Transverse colon (tissue), 4 donors: ENCODE results near the gene ZBTB7C.

ENCODE experiments used
- EP300 ChIP-seq: sonication (generic); formaldehyde crosslinking; IDR thresholded peaks from one replicate; pipeline ENCODE4 v1.6.1; 2017; ENCODE audit warnings: antibody characterized with exemption, low read depth
- POLR2A ChIP-seq: fragments of 450-650 bp; IDR thresholded peaks from one replicate; pipeline ENCODE4 v1.6.1; 2016; ENCODE audit warnings: antibody characterized with exemption, mild to moderate bottlenecking, moderate library complexity
- POLR2AphosphoS5 ChIP-seq, 3 donors: sonication (generic); formaldehyde crosslinking; IDR thresholded peaks; one replicate each; pipeline ENCODE4 v1.6.1; 2016; ENCODE audit warnings: antibody characterized with exemption in 3 of 3
- TF ChIP-seq, protein P1 (sequence below), 5 experiments: fragments of 200-600 bp in 3 of 5; fragments of 450-650 bp in 2 of 5; sonication (generic) in 3 of 5; IDR thresholded peaks; 1 replicate in 2 of 5; 2 replicates in 3 of 5; pipeline ENCODE4 v1.5.1; 2016 to 2017; ENCODE audit warnings: antibody characterized with exemption in 5 of 5, inconsistent platforms in 3 of 5, mild to moderate bottlenecking in 2 of 5, moderate library complexity in 1 of 5

DNA sequence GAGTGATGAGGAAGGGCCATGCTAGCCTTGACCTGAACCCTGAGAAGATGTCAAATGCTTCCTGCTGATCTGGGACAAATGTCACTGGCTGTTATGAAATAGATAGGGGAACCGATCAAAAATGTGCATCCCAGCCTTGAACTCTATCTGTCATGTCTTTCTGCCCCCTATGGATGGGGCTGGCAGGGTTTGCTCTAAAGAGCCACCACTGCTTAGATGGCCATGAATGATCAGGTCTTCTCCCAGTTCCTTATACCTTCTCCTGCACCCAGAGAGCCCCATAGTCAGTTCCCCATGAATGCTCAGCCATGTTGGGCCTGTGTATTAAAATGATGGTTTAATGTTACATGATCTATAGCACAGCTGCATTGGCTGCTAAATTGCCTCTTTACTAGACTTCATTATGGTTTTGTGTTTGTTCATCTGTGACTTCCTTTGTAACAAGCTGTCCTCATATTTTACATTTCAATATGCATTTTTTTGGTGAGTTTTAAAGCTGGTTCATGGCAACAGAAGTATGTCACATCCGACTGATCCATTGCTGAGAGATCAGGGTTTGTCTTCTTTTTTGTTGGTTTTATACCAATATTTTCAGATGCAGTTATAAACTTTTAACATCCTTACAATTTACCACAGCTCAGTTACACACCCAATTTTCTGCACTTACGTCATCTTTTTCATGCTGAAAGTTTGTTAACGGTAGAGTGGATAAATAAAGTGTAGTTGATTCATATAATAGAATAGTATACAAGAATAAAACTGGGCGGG is 422.4 kb downstream of the ZBTB7C start:
- TF ChIP-seq, protein P1, sequence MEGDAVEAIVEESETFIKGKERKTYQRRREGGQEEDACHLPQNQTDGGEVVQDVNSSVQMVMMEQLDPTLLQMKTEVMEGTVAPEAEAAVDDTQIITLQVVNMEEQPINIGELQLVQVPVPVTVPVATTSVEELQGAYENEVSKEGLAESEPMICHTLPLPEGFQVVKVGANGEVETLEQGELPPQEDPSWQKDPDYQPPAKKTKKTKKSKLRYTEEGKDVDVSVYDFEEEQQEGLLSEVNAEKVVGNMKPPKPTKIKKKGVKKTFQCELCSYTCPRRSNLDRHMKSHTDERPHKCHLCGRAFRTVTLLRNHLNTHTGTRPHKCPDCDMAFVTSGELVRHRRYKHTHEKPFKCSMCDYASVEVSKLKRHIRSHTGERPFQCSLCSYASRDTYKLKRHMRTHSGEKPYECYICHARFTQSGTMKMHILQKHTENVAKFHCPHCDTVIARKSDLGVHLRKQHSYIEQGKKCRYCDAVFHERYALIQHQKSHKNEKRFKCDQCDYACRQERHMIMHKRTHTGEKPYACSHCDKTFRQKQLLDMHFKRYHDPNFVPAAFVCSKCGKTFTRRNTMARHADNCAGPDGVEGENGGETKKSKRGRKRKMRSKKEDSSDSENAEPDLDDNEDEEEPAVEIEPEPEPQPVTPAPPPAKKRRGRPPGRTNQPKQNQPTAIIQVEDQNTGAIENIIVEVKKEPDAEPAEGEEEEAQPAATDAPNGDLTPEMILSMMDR (IDR thresholded peaks at IDR 0.05) = no peak
- TF ChIP-seq POLR2AphosphoS5 (IDR thresholded peaks at IDR 0.05) (no peak), POLR2A (no peak), EP300 (no peak)
